Activated naive CD8-positive, alpha-beta T cell treated with anti-CD3 and anti-CD28 coated beads, Interleukin-2, amount 10 ng/mL, durations not matched to agents 7 days and 5 days (primary cell): ENCODE results near the gene WNT9B. TPM values are rescaled to one million over a fixed set of nuclear protein-coding genes. Genes with fewer than 3 reads are reported as not detected.
"Not testable (repeated sequence)": the region's sequence is repeated elsewhere in the genome, so short reads cannot be mapped to it uniquely, and the experiment has no call there.

Experiments used
- ATAC-seq: fragments of 150-1000 bp; cut with Tn5 transposase; one replicate; pipeline ENCODE4 v1.10.0; 2021; ENCODE audit warnings: low read depth, moderate library complexity
- POLR2A ChIA-PET: fragments of 350-600 bp; sonication (Branson Sonifier 250); formaldehyde crosslinking; loops from one replicate; lab custom pipeline; 2021; ENCODE audit warnings: antibody characterized with exemption; lab: Charles Lee
- DNase-seq: peaks from one replicate; pipeline ENCODE4 v3.0.0; 2021
- H3K27ac Mint-ChIP-seq: one replicate; pipeline ENCODE4 v1.8.0; 2022; ENCODE audit warnings: mild to moderate bottlenecking, mixed read lengths
- H3K27me3 Mint-ChIP-seq: one replicate; pipeline ENCODE4 v1.8.0; 2022; ENCODE audit warnings: mild to moderate bottlenecking, moderate library complexity, mixed read lengths
- H3K36me3 Mint-ChIP-seq: one replicate; pipeline ENCODE4 v1.8.0; 2021; ENCODE audit warnings: mild to moderate bottlenecking, mixed read lengths
- H3K4me1 Mint-ChIP-seq: one replicate; pipeline ENCODE4 v1.8.0; 2021; ENCODE audit warnings: mixed read lengths
- H3K4me3 Mint-ChIP-seq: one replicate; pipeline ENCODE4 v1.8.0; 2022; ENCODE audit warnings: mild to moderate bottlenecking, moderate library complexity, mixed read lengths
- H3K9me3 Mint-ChIP-seq: one replicate; pipeline ENCODE4 v1.8.0; 2021; ENCODE audit warnings: mixed read lengths
- total RNA-seq, 2 experiments: library from RNA; stranded (reverse); gene quantifications; one replicate each; pipeline ENCODE4 v1.2.3, GENCODE V29; 2021

Gene WNT9B
- total RNA-seq, 2 experiments from 2014 or later, result not detected

DNA sequence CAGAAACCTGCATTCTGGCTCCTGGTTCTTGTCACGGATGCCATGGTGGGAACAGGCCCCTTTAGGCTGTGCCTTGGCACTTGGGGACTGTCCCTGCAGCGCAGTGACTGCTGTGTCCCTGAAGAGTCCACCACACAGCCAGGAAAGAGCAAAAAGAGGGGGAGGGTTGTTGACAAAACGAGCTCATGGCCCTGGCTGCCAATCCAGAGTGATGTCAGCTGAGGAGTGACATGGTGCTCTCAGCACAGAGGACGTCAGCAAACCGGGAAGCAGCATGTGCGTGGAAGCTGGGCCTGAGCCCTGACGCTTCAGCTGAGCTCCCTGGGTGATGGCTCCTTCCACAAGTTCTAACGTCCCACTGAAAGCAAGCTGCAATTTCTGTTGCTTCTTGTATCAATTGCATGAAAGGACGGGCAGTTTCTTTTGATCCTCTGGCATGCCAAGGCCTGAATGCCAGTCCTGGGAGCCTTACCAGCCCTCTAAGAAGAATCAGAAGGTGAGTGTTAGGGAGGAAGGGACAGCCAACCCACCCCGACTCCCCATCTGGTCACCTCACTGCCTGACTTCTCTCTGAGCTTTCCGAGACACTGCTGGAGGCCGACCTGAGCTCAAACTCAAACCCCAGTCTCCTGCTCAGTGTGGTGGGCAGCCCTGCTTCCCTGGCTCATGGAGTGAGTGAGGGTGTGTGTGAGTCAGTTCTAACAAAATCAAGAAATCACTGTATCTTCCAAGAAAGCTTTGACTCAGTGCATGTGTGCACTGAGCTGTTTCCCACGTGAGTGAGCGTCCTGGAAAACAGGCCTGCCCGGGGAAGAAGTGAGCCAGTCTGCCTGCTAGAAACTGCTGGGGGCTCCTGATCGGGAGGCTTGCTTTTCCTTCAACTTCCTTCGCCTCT is 18.2 kb upstream of the WNT9B start:
- H3K4me3 Mint-ChIP-seq, result no peak overlapping the region
- H3K9me3 Mint-ChIP-seq, result no peaks in the 10 kb centered on the region
- no peak overlapping the region for H3K27ac Mint-ChIP-seq
- peaks cover 5% of the 10 kb centered on the region for H3K4me1 Mint-ChIP-seq
- H3K27me3 Mint-ChIP-seq, result peaks cover 31% of the 10 kb centered on the region
- POLR2A ChIA-PET, result no interaction called here
- H3K36me3 Mint-ChIP-seq, result no peaks in the 10 kb centered on the region
- ATAC-seq (no peak), DNase-seq (no peak)

DNA sequence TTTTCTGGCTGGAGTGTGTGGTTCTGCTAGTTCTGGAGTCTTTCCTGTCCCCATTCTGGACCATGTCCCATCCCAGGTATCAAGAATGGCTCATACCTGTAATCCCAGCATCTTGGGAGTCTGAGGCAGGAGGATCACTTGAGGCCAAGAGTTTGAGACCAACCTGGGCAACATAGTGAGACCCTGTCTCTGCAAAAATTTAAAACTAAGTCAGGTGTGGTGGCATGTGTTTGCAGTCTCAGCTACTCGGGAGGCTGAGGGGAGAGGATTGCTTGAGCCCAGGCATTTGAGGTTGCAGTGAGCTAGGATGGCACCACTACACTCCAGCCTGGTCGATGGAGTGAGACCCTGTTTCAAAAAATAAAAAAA is 17.6 kb upstream of the WNT9B start:
- Mint-ChIP-seq H3K4me3 (no peak overlapping the region), H3K27me3 (peaks cover 27% of the 10 kb centered on the region), H3K36me3 (no peaks in the 10 kb centered on the region), H3K4me1 (peaks cover 5% of the 10 kb centered on the region), H3K9me3 (no peaks in the 10 kb centered on the region), H3K27ac (no peak overlapping the region)
- DNase-seq (no peak), ATAC-seq (no peak)
- POLR2A ChIA-PET, result no interaction called here

DNA sequence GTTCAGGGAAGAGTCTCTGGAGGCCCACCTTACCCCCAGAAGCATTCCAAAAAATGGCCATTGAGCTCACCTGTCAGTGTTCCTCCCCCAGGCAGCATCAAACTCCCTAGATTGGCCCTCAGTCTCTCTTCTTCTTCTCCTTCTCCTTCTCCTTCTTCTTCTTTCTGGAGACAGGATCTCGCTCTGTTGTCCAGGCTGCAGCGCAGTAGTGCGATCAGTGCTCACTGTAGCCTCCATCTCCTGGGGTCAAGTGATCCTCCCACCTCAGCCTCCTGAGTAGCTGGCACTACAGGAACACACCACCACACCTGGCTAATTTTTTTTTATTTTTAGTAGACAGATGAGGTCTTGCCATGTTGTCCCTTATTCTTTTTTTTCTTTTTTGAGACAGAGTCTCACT is 16.5 kb upstream of the WNT9B start:
- H3K27me3 Mint-ChIP-seq, result peaks cover 21% of the 10 kb centered on the region
- no peak overlapping the region for H3K27ac Mint-ChIP-seq
- POLR2A ChIA-PET, result no interaction called here
- ATAC-seq (no peak), DNase-seq (no peak)
- peaks cover 5% of the 10 kb centered on the region for H3K4me1 Mint-ChIP-seq
- no peak overlapping the region for H3K4me3 Mint-ChIP-seq
- no peaks in the 10 kb centered on the region for H3K36me3 Mint-ChIP-seq
- H3K9me3 Mint-ChIP-seq, result no peaks in the 10 kb centered on the region

DNA sequence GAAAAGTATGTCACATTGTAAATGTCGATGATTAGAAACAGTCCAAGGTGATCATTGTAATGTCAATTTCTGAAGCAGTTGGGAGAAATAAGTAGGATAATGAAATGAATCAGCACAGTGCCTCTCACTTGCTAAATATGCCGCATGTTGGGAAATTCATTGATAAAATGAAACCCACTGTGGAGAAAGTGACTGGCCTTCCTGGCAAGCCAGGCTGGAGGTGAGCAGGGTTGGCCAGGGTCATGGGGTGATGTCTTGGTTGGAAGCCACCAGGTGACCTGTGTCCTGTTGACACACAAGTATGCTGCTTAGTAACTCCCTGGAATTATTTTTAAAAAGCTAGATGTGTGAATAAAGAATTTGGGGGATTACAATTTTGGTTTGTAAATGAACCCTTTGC is 14.9 kb upstream of the WNT9B start:
- DNase-seq (no peak), ATAC-seq (no peak)
- peaks cover 5% of the 10 kb centered on the region for H3K4me1 Mint-ChIP-seq
- H3K27ac Mint-ChIP-seq, result no peak overlapping the region
- POLR2A ChIA-PET, result no interaction called here
- H3K4me3 Mint-ChIP-seq, result no peak overlapping the region
- H3K9me3 Mint-ChIP-seq, result no peaks in the 10 kb centered on the region
- peaks cover 27% of the 10 kb centered on the region for H3K27me3 Mint-ChIP-seq
- H3K36me3 Mint-ChIP-seq, result no peaks in the 10 kb centered on the region

DNA sequence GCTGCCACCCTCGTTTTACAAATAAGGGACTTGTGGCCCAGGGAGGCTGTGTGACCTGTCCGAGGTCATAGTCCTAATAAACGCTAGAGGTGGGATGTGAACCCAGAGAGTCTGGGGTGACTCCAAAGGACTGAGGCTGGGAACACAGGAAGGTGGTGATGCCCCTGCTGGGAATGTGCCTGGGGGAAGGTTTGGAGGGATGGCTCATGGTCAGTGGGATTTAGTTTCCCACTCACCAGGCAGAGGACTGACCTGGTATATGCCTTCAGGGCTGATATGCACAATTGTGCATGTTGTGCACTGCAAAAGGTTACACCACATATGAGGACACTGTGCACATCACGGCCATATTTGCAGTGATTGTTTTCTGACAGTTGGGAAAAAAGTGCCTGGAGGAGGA is 13.9 kb upstream of the WNT9B start:
- Mint-ChIP-seq H3K36me3 (no peaks in the 10 kb centered on the region), H3K4me1 (peaks cover 5% of the 10 kb centered on the region), H3K27ac (no peak overlapping the region), H3K9me3 (no peaks in the 10 kb centered on the region), H3K27me3 (peaks cover 24% of the 10 kb centered on the region), H3K4me3 (no peak overlapping the region)
- no peak for ATAC-seq
- no peak for DNase-seq
- POLR2A ChIA-PET, result no interaction called here

DNA sequence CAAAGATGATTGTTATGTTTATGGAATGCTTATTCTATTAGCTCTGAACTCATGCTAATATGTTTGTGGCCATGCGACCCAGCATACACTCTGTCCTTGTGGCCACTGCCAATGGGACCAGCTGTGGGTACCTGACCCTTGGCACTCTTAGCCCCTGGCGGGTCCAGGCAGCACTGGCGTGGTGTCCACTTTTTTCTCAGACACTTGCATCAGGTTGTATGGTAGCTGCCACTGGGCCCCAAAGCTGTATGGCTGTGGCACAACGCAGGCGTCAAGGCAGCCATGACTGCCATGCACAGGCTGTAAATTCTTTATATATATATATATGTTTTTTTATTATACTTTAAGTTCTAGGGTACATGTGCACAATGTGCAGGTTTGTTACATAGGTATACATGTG is 12.2 kb upstream of the WNT9B start:
- Mint-ChIP-seq H3K4me1 (peaks cover 5% of the 10 kb centered on the region), H3K36me3 (peaks cover 4% of the 10 kb centered on the region), H3K27ac (no peak overlapping the region), H3K4me3 (no peak overlapping the region), H3K27me3 (peaks cover 26% of the 10 kb centered on the region), H3K9me3 (peaks cover 4% of the 10 kb centered on the region)
- POLR2A ChIA-PET, result no interaction called here
- ATAC-seq (no peak), DNase-seq (no peak)

DNA sequence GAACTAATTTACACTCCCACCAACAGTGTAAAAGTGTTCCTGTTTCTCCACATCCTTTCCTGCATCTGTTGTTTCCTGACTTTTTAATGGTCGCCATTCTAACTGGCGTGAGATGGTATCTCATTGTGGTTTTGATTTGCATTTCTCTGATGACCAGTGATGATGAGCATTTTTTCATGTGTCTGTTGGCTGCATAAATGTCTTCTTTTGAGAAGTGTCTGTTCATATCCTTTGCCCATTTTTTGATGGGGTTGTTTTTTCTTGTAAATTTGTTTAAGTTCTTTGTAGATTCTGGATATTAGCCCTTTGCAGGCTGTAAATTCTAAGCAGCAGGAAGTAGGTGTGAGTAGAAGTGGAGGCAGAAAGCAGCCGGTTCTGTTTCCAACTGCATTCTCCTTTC is 10.8 kb upstream of the WNT9B start:
- H3K4me1 Mint-ChIP-seq, H3K27ac Mint-ChIP-seq, POLR2A ChIA-PET, ATAC-seq, H3K4me3 Mint-ChIP-seq, DNase-seq, H3K9me3 Mint-ChIP-seq, H3K36me3 Mint-ChIP-seq: not testable (repeated sequence)
- H3K27me3 Mint-ChIP-seq, result peaks cover 29% of the 10 kb centered on the region

DNA sequence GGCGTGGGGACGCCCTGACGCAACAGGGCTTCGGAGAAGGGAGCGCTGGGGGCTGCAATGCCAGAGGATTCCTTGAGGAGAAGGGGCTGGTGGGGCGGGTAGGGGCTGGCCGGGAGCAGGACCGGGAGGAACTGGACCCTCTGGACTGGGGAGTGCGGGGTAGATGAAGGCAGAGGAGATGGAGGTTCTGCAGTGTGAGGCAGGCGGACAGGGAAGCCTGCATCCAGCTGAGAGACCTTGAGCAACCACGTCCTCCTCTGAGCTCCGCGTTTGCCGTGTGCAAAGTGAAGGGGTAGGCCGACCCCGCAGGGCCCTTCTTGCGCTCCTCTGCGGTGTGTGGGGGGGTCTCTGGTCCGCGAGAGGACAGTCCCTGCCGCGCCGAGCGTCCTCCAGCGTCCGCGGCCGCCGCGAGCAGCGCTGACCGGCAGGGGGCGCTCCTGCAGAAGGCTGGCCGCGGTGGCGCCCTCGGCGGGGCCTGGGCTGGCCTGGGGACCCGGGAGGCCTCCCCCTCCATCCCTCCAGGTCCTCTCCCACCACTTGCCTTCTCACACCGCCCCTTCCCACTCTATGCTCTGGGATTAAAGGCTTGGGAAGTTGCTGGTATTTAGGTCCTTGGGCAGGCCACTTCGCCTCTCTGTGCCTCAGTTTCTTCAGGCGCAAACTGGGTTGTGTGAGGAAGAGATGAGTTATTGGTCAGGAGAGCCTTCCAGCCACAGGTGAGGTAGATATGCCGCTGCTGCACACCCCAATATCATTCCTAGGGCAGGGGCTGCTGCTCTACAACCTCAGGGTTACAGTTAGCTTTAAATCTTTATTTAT is 9.6 kb upstream of the WNT9B start:
- Mint-ChIP-seq H3K9me3 (peaks cover 4% of the 10 kb centered on the region), H3K4me1 (no peaks in the 10 kb centered on the region), H3K36me3 (peaks cover 4% of the 10 kb centered on the region), H3K27ac (no peak overlapping the region), H3K27me3 (peaks cover 30% of the 10 kb centered on the region), H3K4me3 (no peak overlapping the region)
- DNase-seq (peak; percentile 68), ATAC-seq (peak; percentile 47)
- POLR2A ChIA-PET, result no interaction called here

DNA sequence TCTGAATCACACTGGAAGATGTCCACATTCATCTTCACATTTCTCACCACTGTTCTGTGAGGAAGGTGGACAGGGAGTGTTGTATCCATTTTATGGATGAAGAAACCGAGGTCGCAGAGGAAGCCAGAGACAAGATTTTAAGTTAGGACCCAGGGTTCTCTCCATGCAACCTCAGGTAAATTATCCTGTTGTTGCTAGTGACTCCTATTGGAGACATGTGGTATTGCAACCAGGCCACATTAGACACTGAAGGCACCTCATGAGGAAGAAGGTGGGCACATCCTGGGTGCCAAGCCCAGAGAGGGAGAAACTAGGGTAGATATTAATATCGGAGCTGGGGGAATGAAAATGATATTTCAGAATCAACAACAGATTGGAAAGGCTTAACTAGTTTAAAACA is 8.5 kb upstream of the WNT9B start:
- H3K4me1 Mint-ChIP-seq, result no peaks in the 10 kb centered on the region
- DNase-seq (no peak), ATAC-seq (no peak)
- POLR2A ChIA-PET, result no interaction called here
- peaks cover 4% of the 10 kb centered on the region for H3K36me3 Mint-ChIP-seq
- no peak overlapping the region for H3K4me3 Mint-ChIP-seq
- peaks cover 34% of the 10 kb centered on the region for H3K27me3 Mint-ChIP-seq
- no peak overlapping the region for H3K27ac Mint-ChIP-seq
- peaks cover 4% of the 10 kb centered on the region for H3K9me3 Mint-ChIP-seq

DNA sequence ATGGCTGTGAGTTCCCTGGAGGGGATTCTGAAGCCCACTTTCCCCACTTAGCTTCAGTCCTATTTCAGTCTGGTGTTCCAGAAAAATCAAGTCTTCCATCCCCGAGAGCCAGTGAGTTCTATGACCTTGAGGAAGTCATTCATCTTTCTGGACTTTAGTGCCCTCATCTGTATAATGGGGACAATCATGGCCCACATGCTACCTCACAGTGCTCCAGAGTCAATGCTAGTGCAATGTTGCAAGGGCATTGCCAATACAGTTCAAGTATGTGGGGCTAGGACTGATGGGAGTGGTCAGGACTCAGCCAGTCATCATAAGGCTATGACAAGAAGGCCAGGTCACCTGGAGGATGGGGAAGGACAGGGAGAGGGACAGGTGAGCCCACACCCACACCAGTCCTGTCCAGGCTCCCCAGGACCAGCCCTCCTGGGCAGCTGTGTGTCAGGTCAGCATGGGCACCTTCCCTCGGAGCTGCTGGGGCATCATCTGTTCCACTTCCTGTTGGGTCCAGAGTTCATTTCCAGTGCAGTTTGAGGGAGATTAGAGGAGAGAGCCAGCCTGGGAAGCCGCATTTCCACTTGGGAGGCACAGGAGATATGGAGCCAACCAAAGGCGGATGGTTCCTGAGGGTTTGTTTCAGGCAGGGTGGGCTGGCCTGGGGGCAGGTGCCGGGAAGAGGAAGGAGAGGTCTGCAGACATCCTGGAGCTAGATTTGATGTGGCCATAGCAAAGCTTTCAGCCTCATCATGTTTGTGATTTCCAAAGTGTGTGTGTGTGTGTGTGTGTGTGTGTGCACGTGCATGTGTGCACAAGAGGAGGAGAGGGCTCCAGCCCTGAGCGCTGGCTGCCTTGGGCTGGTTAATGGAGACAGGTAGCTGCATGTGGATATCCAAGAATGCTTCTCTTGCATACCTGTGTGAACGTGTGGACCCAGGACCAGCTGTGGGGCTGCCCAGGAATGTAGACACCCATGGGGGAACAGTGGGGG is 3.9 kb upstream of the WNT9B start:
- H3K27me3 Mint-ChIP-seq, result peaks cover 57% of the 10 kb centered on the region
- DNase-seq, result no peak
- POLR2A ChIA-PET, result no interaction called here

DNA sequence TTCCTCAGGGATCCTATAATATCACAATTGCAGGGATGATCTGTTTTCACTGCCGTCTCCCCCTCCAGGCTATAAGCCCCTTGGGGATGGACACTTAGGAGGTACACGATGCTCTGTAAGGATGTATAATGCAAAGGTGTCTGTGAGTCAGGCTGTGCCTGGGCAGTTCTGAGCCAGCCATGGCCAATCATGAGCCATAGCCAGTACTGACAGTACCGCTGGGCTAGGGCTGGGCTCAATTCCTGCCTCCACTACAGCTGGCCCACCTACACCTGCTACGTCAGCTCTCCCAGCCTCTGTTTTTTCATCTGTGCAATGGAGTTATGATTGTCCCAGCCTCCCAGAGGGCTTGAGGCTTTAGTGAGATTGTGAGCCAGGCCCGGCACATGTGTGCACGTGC is 2.8 kb upstream of the WNT9B start:
- POLR2A ChIA-PET, result interaction anchor here (0.6 kb wide), 1 partner anchor 430 kb away, joined by 3 read pairs; no protein-coding TSS in a partner anchor
- no peak overlapping the region for H3K27ac Mint-ChIP-seq
- no peaks in the 10 kb centered on the region for H3K36me3 Mint-ChIP-seq
- no peaks in the 10 kb centered on the region for H3K9me3 Mint-ChIP-seq
- peaks cover 63% of the 10 kb centered on the region for H3K27me3 Mint-ChIP-seq
- no peak overlapping the region for H3K4me3 Mint-ChIP-seq
- no peak for DNase-seq
- ATAC-seq, result no peak
- H3K4me1 Mint-ChIP-seq, result peaks cover 5% of the 10 kb centered on the region

More for the DNA sequence above, 3.9 kb upstream of the WNT9B start:
- Mint-ChIP-seq H3K4me1 (peaks cover 5% of the 10 kb centered on the region), H3K4me3 (no peak overlapping the region), H3K36me3 (peaks cover 4% of the 10 kb centered on the region), H3K9me3 (peaks cover 4% of the 10 kb centered on the region), H3K27ac (no peak overlapping the region)
- no peak for ATAC-seq

DNA sequence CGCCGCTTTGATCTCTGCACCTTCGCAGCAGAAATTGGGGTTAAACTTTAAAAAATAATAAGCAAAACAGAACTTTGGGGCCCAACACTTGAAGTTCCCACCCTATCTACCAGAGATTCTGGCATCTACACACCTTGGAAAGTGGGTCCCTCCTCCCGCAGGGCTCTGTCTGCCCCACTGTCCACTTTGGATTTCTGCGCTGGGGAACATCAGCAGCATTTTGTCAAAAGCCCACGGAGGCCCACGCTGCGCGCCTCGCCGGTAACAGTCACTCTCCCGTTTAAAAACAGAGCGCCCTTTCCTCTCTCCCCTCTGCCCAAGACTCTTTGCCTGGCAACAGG is 725 bp upstream of the WNT9B start:
- POLR2A ChIA-PET, result no interaction called here
- Mint-ChIP-seq H3K4me3 (no peak overlapping the region), H3K27ac (no peak overlapping the region), H3K9me3 (no peaks in the 10 kb centered on the region), H3K36me3 (no peaks in the 10 kb centered on the region), H3K4me1 (peaks cover 5% of the 10 kb centered on the region), H3K27me3 (peaks cover 66% of the 10 kb centered on the region)
- DNase-seq, result no peak
- no peak for ATAC-seq

DNA sequence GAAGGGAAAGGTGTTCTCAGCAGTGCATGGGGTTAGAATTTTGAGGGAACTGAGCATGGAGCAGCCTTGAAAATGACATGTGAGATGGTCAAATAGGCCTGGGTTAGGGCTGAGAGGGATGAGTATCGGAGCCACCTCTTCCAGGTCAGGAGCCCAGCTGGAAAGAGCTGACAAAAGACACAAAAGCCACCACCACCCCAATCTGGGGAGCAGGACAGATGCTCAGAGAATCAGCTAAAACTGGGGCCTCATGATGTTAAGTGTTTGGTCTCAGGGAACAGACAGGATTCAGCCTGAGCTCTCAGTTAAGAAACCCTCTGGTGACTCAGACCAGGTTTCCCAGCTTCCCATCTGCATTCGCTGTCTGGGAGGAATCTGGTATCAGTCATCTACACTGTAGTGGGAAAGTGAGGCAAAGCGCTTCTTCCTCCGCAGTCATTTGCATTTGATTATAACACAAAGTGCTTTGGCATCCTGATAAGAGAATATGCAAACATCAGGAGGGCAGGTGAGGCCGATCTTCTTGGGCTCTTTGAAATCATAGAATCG is 2.6 kb downstream of the WNT9B start:
- H3K27ac Mint-ChIP-seq, result no peak overlapping the region

More for the DNA sequence above, 2.6 kb downstream of the WNT9B start:
- Mint-ChIP-seq H3K36me3 (no peaks in the 10 kb centered on the region), H3K4me3 (no peak overlapping the region), H3K9me3 (no peaks in the 10 kb centered on the region), H3K4me1 (peaks cover 5% of the 10 kb centered on the region), H3K27me3 (peaks cover 57% of the 10 kb centered on the region)
- POLR2A ChIA-PET, result no interaction called here
- ATAC-seq (no peak), DNase-seq (no peak)
